SK-N-SH treated with all-trans-retinoic acid at 6 μM for 48 hours (cell line): ENCODE results near the gene DNAH14.

ENCODE experiments used
- ATAC-seq: fragments of 200-7000 bp; cut with Tn5 transposase; 3 replicates; pipeline ENCODE4 v1.9.1; 2020; ENCODE audit warnings: mild to moderate bottlenecking, moderate library complexity
- ARNTL ChIP-seq: fragments of 450-650 bp; formaldehyde crosslinking; IDR thresholded peaks from 2 replicates; pipeline ENCODE4 v1.5.0; 2020; ENCODE audit warnings: low read depth, mild to moderate bottlenecking, moderate library complexity, borderline replicate concordance
- BACH2 ChIP-seq: fragments of 250-450 bp; sonication (Bioruptor Pico); IDR thresholded peaks from 2 replicates; pipeline ENCODE4 v1.9.0; 2021; ENCODE audit warnings: mild to moderate bottlenecking, borderline replicate concordance
- CSRNP3 ChIP-seq: fragments of 250-450 bp; sonication (Bioruptor Pico); IDR thresholded peaks from 2 replicates; pipeline ENCODE4 v1.5.1; 2021; ENCODE audit warnings: mild to moderate bottlenecking, moderate library complexity
- ESRRG ChIP-seq: fragments of 250-450 bp; sonication (Bioruptor Pico); IDR thresholded peaks from 2 replicates; pipeline ENCODE4 v1.6.1; 2021; ENCODE audit warnings: mild to moderate bottlenecking
- GLIS3 ChIP-seq: fragments of 250-450 bp; sonication (Bioruptor Pico); IDR thresholded peaks from 2 replicates; pipeline ENCODE4 v1.5.0; 2020; ENCODE audit warnings: mild to moderate bottlenecking, moderate library complexity
- ISL1 ChIP-seq: fragments of 250-450 bp; sonication (Bioruptor Pico); IDR thresholded peaks from 2 replicates; pipeline ENCODE4 v2.1.2; 2022; ENCODE audit warnings: mild to moderate bottlenecking, moderate library complexity
- OSR1 ChIP-seq: fragments of 250-450 bp; sonication (Bioruptor Pico); IDR thresholded peaks from 2 replicates; pipeline ENCODE4 v1.8.0; 2022; ENCODE audit warnings: moderate library complexity, mild to moderate bottlenecking, inconsistent platforms
- PATZ1 ChIP-seq: fragments of 250-450 bp; sonication (Bioruptor Pico); IDR thresholded peaks from 2 replicates; pipeline ENCODE4 v1.8.0; 2020; ENCODE audit warnings: mild to moderate bottlenecking, moderate library complexity, borderline replicate concordance
- POU6F1 ChIP-seq: fragments of 250-450 bp; sonication (Bioruptor Pico); IDR thresholded peaks from 2 replicates; pipeline ENCODE4 v1.8.0; 2021; ENCODE audit warnings: low read depth, mild to moderate bottlenecking, moderate library complexity, borderline replicate concordance
- PPARA ChIP-seq: fragments of 250-450 bp; sonication (Bioruptor Pico); IDR thresholded peaks from 2 replicates; pipeline ENCODE4 v1.5.0; 2020; ENCODE audit warnings: mild to moderate bottlenecking, borderline replicate concordance
- RARB ChIP-seq: fragments of 250-450 bp; sonication (Bioruptor Pico); IDR thresholded peaks from 2 replicates; pipeline ENCODE4 v1.8.0; 2021; ENCODE audit warnings: mild to moderate bottlenecking, moderate library complexity
- SNAI2 ChIP-seq: fragments of 250-450 bp; sonication (Bioruptor Pico); IDR thresholded peaks from 2 replicates; pipeline ENCODE4 v1.5.0; 2020; ENCODE audit warnings: mild to moderate bottlenecking, moderate library complexity
- TCF4 ChIP-seq: fragments of 250-450 bp; sonication (Bioruptor Pico); IDR thresholded peaks from 2 replicates; pipeline ENCODE4 v1.8.0; 2021; ENCODE audit warnings: mild to moderate bottlenecking, moderate library complexity, borderline replicate concordance
- TOX ChIP-seq: fragments of 250-450 bp; sonication (Bioruptor Pico); IDR thresholded peaks from 2 replicates; pipeline ENCODE4 v1.8.0; 2021; ENCODE audit warnings: mild to moderate bottlenecking, moderate library complexity, borderline replicate concordance
- TSHZ2 ChIP-seq: fragments of 250-450 bp; sonication (Bioruptor Pico); IDR thresholded peaks from 2 replicates; pipeline ENCODE4 v1.5.0; 2020; ENCODE audit warnings: mild to moderate bottlenecking, moderate library complexity
- ZC3H10 ChIP-seq: fragments of 250-450 bp; sonication (Bioruptor Pico); IDR thresholded peaks from 2 replicates; pipeline ENCODE4 v1.5.1; 2021; ENCODE audit warnings: mild to moderate bottlenecking, moderate library complexity
- ZFP3 ChIP-seq: fragments of 250-450 bp; sonication (Bioruptor Pico); IDR thresholded peaks from 2 replicates; pipeline ENCODE4 v1.5.0; 2020; ENCODE audit warnings: mild to moderate bottlenecking, moderate library complexity
- ZFP30 ChIP-seq: fragments of 450-650 bp; formaldehyde crosslinking; IDR thresholded peaks from 2 replicates; pipeline ENCODE4 v1.5.0; 2022; ENCODE audit warnings: mild to moderate bottlenecking, moderate library complexity
- ZNF565 ChIP-seq: fragments of 450-650 bp; formaldehyde crosslinking; conservative IDR thresholded peaks from 2 replicates; pipeline ENCODE4 v1.5.0; 2020; ENCODE audit warnings: low read depth, mild to moderate bottlenecking, moderate library complexity
- ZNF70 ChIP-seq: fragments of 450-650 bp; formaldehyde crosslinking; IDR thresholded peaks from 2 replicates; pipeline ENCODE4 v1.5.0; 2020; ENCODE audit warnings: mild to moderate bottlenecking, moderate library complexity
- ZNF8 ChIP-seq: fragments of 450-650 bp; formaldehyde crosslinking; IDR thresholded peaks from 2 replicates; pipeline ENCODE4 v1.5.0; 2020; ENCODE audit warnings: mild to moderate bottlenecking, moderate library complexity
- TF ChIP-seq, protein P1 (sequence below): fragments of 250-450 bp; sonication (Bioruptor Pico); IDR thresholded peaks from 2 replicates; pipeline ENCODE4 v1.5.1; 2020; ENCODE audit warnings: low read depth, mild to moderate bottlenecking, moderate library complexity

Gene DNAH14

GRCh38 chr1:224894915-224895314, 34.6 kb upstream of the DNAH14 start:
- TF ChIP-seq ZNF565 (CRISPR knock-in tag) = no peak
- TF ChIP-seq OSR1 (CRISPR knock-in tag) = no peak
- no peak for TF ChIP-seq ZFP30 (CRISPR knock-in tag)
- TF ChIP-seq ARNTL (CRISPR knock-in tag) = no peak
- no peak for TF ChIP-seq CSRNP3 (CRISPR knock-in tag)
- TF ChIP-seq ZNF8 = no peak
- TF ChIP-seq, protein P1, sequence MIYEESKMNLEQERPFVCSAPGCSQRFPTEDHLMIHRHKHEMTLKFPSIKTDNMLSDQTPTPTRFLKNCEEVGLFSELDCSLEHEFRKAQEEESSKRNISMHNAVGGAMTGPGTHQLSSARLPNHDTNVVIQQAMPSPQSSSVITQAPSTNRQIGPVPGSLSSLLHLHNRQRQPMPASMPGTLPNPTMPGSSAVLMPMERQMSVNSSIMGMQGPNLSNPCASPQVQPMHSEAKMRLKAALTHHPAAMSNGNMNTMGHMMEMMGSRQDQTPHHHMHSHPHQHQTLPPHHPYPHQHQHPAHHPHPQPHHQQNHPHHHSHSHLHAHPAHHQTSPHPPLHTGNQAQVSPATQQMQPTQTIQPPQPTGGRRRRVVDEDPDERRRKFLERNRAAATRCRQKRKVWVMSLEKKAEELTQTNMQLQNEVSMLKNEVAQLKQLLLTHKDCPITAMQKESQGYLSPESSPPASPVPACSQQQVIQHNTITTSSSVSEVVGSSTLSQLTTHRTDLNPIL (CRISPR knock-in tag) = no peak
- TF ChIP-seq ZFP3 (CRISPR knock-in tag) = no peak
- peak; percentile 80 for ATAC-seq

DNA sequence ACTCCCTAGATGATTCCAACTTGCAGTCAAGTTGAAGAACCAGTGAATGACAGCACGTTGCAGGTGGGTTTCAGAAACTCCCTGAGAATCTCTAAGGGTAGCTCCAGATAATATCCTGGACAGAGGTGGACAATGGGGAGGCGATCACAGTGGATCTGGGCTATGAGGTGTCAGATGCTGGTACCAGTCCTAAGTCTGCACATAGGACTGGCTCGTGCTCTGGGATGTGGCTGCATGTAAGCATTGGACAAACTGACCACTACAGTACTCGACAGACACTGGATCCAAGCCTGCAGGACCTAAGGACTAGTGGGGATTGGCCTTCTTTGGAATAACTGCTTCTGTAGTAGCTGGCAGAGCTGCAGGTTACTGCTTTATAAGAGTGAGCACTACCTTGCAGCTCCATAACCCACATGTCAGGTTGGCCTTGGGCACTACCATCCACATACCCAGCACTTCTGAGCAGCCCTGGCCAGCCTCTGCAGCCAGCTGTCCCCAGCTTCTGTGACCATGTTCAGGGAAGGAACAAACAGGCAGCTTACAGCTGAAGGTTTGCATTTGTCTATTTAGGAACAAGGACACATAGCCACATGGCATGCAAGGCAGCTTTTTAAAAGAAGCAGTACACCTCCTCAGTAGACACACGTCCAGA, 33.2 kb upstream of the DNAH14 start:
- TF ChIP-seq ZNF565 (CRISPR knock-in tag) = no peak
- TF ChIP-seq OSR1 (CRISPR knock-in tag) = no peak
- TF ChIP-seq PPARA (CRISPR knock-in tag) = no peak
- TF ChIP-seq GLIS3 (CRISPR knock-in tag) = no peak
- no peak for TF ChIP-seq ZC3H10 (CRISPR knock-in tag)
- TF ChIP-seq RARB (CRISPR knock-in tag) = no peak
- TF ChIP-seq ZNF70 = no peak
- no peak for TF ChIP-seq ZFP30 (CRISPR knock-in tag)
- TF ChIP-seq ARNTL (CRISPR knock-in tag) = no peak
- no peak for TF ChIP-seq ZFP3 (CRISPR knock-in tag)
- no peak for TF ChIP-seq TOX (CRISPR knock-in tag)
- no peak for TF ChIP-seq POU6F1 (CRISPR knock-in tag)
- TF ChIP-seq ISL1 (CRISPR knock-in tag) = no peak
- TF ChIP-seq PATZ1 = no peak
- no peak for TF ChIP-seq TCF4 (CRISPR knock-in tag)
- no peak for TF ChIP-seq ESRRG (CRISPR knock-in tag)
- TF ChIP-seq ZNF8 = no peak
- TF ChIP-seq BACH2 = no peak
- no peak for ATAC-seq

- ATAC-seq = no peak
- TF ChIP-seq ZNF8 (no peak), PATZ1 (no peak), ARNTL (CRISPR knock-in tag) (no peak), ESRRG (CRISPR knock-in tag) (no peak), ZNF70 (no peak), ZFP3 (CRISPR knock-in tag) (no peak), ZFP30 (CRISPR knock-in tag) (no peak), RARB (CRISPR knock-in tag) (no peak), CSRNP3 (CRISPR knock-in tag) (no peak), ISL1 (CRISPR knock-in tag) (no peak), PPARA (CRISPR knock-in tag) (no peak), ZC3H10 (CRISPR knock-in tag) (no peak), SNAI2 (CRISPR knock-in tag) (no peak), TSHZ2 (CRISPR knock-in tag) (no peak), GLIS3 (CRISPR knock-in tag) (no peak), OSR1 (CRISPR knock-in tag) (no peak)
Observed at GRCh38 chr1:224897529-224898327, 31.7 kb upstream of the DNAH14 start.
